ENCODE results near the gene RHEB. TPM values are rescaled to one million over a fixed set of nuclear protein-coding genes. Genes with fewer than 3 reads are reported as not detected.

RHEB gene
- total RNA-seq, 1 experiment from 2014 or later, result 114 TPM

DNA sequence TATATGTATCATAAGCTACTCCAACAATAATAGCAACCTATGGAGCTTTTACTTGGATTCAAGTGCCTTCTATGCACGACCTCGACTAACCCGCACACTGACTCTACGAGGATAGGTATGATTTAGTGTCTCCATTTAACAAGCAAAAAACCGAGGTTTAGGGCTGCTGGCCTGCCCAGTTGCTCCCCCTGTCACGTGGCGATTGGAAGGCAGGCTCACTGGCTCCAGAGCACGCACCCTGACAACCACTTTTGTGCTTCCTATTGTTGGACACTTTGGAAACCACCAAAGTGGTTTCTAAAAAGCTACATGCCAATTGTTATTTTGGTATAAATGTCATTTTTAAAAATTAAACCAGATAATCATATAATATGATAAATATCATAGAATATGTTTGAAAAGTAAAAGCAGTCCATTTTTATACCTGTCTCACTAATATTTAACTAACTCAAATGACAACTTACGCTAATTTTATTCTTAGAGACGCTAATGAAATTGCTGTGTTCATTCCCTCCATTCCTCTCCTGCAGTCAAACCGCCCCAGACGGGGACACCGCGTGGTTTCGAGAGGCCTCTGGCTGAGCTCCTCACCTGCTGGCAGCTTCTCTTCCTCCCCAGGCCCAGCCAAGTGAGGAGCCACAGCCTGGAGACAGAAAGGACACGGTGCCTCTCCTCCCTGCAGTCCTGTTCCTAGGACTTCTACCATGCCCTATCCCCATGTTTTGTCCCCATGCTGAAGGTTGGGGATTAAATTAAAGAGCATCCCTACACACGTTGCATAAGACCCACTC is 22.2 kb upstream of the RHEB start:
- Mint-ChIP-seq H3K27me3 (ENCODE audit: low read depth) (peaks cover 9% of the 10 kb centered on the region), H3K36me3 (ENCODE audit: insufficient read depth in 1 of 3, low read depth in 3 of 3) (no peaks in the 10 kb centered on the region), H3K27ac (no peak overlapping the region), H3K4me3 (no peak overlapping the region), H3K4me1 (peaks cover 10 to 13% of the 10 kb centered on the region in 2 experiments), H3K9me3 (no peaks in the 10 kb centered on the region)
- Histone ChIP-seq H2BK120ac (ENCODE audit: low read depth, low read length, poor library complexity, severe bottlenecking) (no peak overlapping the region), H3K23ac (ENCODE audit: insufficient read length, low read depth, low read length) (no peak overlapping the region), H3K4ac (ENCODE audit: low read depth, low read length) (no peak overlapping the region), H3K18ac (ENCODE audit: insufficient read length, low read depth, low read length) (no peak overlapping the region), H3K23me2 (ENCODE audit: insufficient read length, low read depth, low read length, poor library complexity, severe bottlenecking) (no peaks in the 10 kb centered on the region), H3K79me2 (ENCODE audit: insufficient read depth, low read length) (no peaks in the 10 kb centered on the region), H2BK15ac (ENCODE audit: low read depth, low read length) (no peak overlapping the region), H4K91ac (ENCODE audit: insufficient read length, low read depth, low read length) (no peak overlapping the region), H4K5ac (ENCODE audit: insufficient read length, low read depth, low read length) (no peak overlapping the region), H2AFZ (ENCODE audit: low read length) (no peak overlapping the region), H3K4me2 (ENCODE audit: insufficient read depth, insufficient read length, low read length) (no peak overlapping the region), H4K20me1 (ENCODE audit: control insufficient read depth, insufficient read depth, insufficient read length) (no peaks in the 10 kb centered on the region), H3K9ac (ENCODE audit: extremely low read depth, insufficient read length, low read length) (no peak overlapping the region), H3K56ac (ENCODE audit: insufficient read length, low read depth, low read length) (no peak overlapping the region), H2BK12ac (ENCODE audit: insufficient read length, low read depth, low read length) (no peak overlapping the region), H2BK5ac (ENCODE audit: insufficient read length, low read length) (no peak overlapping the region), H3K14ac (ENCODE audit: insufficient read depth, low read length) (no peak overlapping the region; the same call in 1 of the 2 replicates), H3K79me1 (ENCODE audit: insufficient read depth, low read depth, low read length, poor library complexity, severe bottlenecking) (no peaks in the 10 kb centered on the region), H2BK20ac (ENCODE audit: low read depth, low read length, poor library complexity, severe bottlenecking) (no peak overlapping the region), H3K27ac (ENCODE audit: insufficient read length, low read depth, low read length) (no peak overlapping the region), H3T11ph (ENCODE audit: low read length) (no peak overlapping the region), H3K27me3 (ENCODE audit: insufficient read depth, low read length) (no peaks in the 10 kb centered on the region), H2AK5ac (ENCODE audit: insufficient read length, low read length) (no peak overlapping the region), H4K8ac (replicated peaks; ENCODE audit: insufficient read length, low read depth, low read length) (no peak overlapping the region), H3K4me1 (ENCODE audit: insufficient read depth, low read length) (no peaks in the 10 kb centered on the region; the same call in 1 of the 2 replicates), H3K9me3 (ENCODE audit: control insufficient read depth, low read depth, low read length) (no peaks in the 10 kb centered on the region)
- no CpG with 5 or more reads among the region's 17 CpGs for WGBS (ENCODE audit: extremely low coverage, insufficient read length, low lambda C conversion rate)
- TF ChIP-seq, protein P1, sequence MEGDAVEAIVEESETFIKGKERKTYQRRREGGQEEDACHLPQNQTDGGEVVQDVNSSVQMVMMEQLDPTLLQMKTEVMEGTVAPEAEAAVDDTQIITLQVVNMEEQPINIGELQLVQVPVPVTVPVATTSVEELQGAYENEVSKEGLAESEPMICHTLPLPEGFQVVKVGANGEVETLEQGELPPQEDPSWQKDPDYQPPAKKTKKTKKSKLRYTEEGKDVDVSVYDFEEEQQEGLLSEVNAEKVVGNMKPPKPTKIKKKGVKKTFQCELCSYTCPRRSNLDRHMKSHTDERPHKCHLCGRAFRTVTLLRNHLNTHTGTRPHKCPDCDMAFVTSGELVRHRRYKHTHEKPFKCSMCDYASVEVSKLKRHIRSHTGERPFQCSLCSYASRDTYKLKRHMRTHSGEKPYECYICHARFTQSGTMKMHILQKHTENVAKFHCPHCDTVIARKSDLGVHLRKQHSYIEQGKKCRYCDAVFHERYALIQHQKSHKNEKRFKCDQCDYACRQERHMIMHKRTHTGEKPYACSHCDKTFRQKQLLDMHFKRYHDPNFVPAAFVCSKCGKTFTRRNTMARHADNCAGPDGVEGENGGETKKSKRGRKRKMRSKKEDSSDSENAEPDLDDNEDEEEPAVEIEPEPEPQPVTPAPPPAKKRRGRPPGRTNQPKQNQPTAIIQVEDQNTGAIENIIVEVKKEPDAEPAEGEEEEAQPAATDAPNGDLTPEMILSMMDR (conservative IDR thresholded peaks at IDR 0.05), result no peak
- DNase-seq, result no peak

Data from H9 (cell line).